Activated CD8-positive, alpha-beta memory T cell treated with anti-CD3 and anti-CD28 coated beads for 4 hours (primary cell): Measurements from ENCODE around the gene HIVEP2.

Experiments
- DNase-seq, 2 donors: peaks; one replicate each; pipeline ENCODE4 v3.0.0-alpha.2; 2020; ENCODE audit warnings: low read depth in 2 of 2

HIVEP2 gene

GRCh38 chr6:142892254-142893021 lies 52.5 kb downstream of the HIVEP2 start:
- no peak for DNase-seq

DNA sequence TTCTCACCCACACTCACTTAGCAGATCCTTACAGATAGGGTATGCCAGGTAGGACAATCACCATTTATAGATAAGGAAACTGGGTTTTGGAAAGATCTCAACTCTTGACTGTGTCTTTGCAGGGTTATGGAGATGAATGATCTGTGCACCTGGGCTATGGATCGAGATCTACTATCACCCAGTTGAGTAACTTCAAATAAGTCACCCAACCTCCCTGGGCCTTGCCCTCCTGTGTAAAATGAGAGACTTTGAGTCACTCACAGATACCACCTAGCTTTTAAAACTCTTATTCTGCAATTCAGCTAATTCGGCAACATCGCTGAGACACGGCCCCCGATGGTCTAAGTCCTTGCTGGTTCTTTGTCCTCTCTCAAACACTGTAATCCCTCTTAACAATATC lies 53.5 kb downstream of the HIVEP2 start:
- DNase-seq = no peak

GRCh38 chr6:142888456-142888855 lies 56.5 kb downstream of the HIVEP2 start:
- no peak for DNase-seq

- no peak for DNase-seq
Measured at GRCh38 chr6:142887517-142887916, 57.5 kb downstream of the HIVEP2 start.

DNA sequence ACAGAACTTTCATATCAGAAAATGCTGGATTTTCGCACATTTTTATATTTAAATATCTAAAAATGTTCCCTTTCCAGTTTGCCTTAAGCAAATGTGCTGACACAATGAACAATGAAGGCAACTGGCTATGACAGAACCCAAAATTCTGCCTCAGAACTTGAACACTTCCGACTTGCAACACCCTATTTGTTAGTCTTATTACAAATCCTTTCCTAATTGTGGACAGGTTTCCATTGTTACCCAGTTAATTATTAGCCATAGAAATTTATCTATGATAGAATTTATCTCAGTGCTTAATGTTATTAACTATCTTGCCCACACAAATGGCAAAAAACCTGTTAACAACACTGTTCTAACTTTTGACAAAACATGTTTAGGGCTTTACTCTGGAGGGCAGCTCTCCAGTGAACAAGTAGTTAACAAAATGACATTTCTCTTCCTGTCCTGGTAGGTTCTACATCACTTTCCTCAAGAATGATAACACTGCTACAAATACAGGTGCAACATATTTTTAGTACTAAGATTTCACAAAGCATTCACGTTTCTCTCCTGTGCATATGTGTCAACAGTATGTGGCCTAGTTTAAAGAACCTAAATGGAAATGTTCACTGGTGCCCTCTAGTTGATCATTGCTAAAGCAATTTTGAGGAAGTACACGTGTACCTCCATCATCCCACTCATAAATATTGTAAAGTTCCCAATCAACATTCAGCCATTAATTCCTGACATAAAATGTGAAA lies 58.4 kb downstream of the HIVEP2 start:
- no peak for DNase-seq

- peak; percentile 19 to 28 for DNase-seq
Measured at GRCh38 chr6:142885182-142885867, 59.7 kb downstream of the HIVEP2 start.

DNA sequence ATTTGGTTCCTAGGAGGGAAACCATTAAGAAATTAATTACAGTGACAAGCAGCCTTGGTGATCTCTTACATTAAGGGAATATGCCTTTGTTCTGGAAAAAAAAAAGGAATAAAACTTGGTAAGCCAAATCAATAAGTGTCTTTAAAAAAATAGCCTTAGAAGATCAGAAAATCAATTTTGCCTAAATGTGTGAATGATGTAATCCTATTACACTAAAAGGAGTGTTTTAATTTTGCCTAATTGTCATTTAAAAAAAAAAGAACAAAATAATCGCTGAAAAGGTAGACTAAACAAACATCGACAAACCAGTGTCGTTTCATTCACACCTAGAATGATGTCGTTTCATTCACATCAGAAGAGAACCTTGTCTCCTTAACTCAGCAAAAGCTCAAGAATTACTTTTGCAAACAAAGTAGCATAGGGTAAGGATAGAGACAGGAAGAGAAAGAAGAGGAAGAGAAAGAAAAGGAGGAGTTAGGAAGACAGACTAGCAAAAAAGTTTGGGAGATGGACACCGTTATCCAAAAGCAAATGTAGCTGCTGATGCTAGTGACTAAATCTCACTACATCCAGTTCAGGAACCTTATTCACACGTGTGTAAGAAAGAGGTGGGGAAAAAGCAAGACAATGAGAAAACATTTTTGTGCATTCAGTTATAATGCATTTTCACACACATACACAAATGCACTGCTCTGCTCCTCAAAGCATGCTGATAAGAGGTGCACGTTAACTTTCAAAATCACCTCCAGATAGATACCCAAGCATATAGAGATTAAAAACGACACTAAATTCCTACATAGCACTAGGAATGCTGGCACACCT lies 60.6 kb downstream of the HIVEP2 start:
- no peak for DNase-seq

GRCh38 chr6:142883011-142883410 lies 62.0 kb downstream of the HIVEP2 start:
- no peak for DNase-seq

- no peak for DNase-seq
Measured at GRCh38 chr6:142881761-142882160, 63.2 kb downstream of the HIVEP2 start.

DNA sequence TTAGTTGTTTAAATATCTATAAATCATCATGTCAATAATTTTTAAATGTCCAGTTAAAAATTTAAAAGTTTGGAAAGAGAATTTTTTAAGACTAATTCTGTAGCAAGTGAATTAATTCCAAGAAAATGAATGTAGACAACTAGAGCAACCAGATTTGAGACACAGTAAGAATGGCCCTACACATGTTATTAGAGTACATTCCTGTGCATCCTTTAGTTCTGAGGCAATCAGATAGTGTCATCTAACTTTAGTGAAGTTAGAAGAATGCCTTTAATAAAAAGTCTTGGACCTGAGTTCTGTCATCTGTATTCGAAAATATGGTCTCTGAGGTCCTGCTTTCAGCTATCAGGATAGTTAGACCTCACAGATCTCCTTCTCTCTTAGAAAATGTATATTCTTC lies 63.7 kb downstream of the HIVEP2 start:
- DNase-seq = no peak

DNA sequence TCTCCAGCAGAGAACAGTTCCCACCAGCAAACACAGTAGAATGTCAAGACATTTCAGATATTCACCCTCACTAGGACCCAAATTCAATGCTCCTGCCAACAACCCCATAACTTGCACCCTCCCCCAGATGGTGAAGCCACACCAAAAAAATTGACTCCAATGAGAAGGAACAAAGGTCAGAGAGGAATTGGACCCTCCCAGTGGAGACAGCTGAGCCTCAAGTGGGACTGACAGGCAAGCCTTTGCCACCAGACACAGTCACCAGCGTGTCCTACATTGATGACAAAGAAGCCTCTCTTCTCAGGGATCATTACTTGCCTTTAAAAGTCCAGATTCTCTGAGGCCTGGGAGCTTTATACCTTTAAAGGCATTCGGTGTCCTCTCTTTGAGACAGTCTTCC lies 64.8 kb downstream of the HIVEP2 start:
- no peak for DNase-seq

DNA sequence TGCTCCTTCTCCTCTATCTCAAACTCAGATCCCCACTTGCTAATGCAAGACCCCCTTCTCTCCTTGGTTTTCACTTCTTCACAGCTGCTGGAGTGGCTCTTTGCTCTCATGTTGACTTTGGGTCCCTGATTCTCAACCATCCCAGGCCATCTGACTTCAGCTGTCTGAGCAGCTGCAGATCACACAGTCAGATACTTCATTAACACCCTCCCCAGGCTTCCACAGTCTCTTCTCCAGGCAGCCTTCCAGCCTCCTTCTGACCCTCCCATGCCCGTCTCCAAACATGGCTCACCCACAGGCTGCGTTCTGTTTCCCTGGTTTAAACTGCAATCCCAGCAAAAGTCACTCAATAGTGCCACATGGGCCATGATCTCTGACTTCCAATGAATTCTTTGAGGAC lies 65.4 kb downstream of the HIVEP2 start:
- no peak for DNase-seq

GRCh38 chr6:142879076-142879475 lies 65.9 kb downstream of the HIVEP2 start:
- DNase-seq = no peak

GRCh38 chr6:142878407-142878806 lies 66.6 kb downstream of the HIVEP2 start:
- DNase-seq = no peak

- DNase-seq = no peak
Measured at GRCh38 chr6:142874676-142875075, 70.3 kb downstream of the HIVEP2 start.

DNA sequence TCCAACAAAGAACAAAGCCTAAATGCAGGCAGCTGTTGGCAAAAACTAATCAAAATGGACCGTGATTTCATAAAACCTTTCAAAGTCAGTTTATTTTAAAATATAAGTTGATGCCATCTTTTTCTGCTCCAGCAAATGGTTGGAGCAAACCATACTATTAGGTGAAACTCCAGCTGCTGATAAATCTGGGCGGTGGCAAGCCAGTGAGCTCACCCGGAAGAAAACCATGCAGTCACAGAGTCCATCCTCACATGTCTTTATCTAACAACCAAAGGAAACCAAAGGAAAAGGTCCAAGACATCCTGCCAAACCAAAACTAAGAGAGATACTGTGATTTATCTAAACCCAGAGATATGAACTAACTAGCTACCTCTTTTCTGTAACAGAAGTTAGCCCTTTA lies 72.6 kb downstream of the HIVEP2 start:
- no peak for DNase-seq

- peak in 1 of 2 donors; percentile 38 for DNase-seq
Measured at GRCh38 chr6:142871910-142872331, 73.1 kb downstream of the HIVEP2 start.

DNA sequence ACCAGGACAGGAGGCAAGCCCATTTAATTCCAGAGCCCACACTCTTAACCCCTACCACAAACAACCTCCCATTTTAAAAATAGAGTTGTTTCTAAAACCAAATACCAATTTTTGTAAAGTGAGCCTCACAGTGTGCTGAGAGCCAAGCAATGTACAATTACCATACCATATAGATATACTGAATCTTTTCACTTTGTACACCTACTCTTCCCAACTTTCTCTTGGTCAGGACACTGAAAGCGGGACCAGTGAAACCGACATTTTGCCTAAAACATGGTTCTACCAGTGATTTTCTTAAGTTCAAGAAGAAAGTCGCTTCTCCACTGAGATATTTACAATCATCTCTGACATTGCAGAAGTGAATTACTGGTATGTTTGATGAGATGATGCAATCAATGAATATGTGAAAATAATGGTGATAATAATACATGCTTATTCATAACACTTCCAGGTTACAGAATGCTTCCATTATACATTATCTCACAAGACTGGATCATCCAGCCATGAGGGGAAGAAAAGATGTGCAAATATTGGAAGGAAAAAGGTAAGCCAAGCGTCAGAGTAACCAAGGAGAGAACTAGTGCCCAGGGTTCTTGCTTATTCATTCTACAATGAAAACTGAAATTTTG lies 74.1 kb downstream of the HIVEP2 start:
- DNase-seq = no peak

GRCh38 chr6:142868917-142869316 lies 76.1 kb downstream of the HIVEP2 start:
- no peak for DNase-seq

DNA sequence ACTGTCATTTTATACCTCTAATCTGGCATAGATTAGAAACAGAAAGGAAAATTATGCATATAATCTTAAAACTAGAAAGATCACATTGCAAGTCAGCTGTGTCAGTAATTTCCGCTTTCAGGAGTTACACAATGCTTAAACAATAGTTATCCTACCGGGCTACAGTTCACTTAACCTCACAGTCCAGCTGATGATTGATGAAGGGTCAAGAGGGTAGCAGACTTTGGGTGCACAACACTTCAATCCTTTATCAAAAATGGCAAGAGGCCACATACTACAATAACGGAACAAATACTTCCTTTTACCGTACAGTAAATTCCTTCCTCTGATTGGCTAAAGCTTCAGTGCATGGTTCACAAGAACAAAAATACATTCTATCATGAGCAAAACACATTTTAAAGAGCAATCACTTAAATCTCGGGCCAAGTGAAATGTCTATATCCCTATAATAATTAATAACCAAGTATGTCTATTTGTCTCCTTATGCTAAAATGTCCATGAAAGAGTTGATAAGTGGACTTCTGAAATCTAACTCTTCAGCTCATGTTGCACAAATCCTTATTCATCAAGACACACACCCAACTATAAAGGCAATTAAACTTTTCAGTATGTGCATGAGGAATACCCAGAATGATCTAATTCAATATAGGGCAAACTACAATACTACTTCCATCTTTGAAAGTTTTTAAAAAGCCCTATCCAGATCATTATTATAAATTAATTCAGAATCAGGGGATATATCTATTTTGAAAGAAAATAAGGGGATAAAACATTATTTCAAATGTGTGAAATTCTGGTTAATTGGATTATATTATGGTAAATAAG lies 76.8 kb downstream of the HIVEP2 start:
- no peak for DNase-seq
